Cardiac fibroblast (primary cell): ENCODE results near the gene MYL12B.
A peak's percentile ranks its signal among the peaks of the same experiment; 100 is the strongest.

Experiments used
- DNase-seq, 2 donors: peaks; one replicate each; pipeline versions ENCODE4 v3.0.0 to v3.0.0-alpha.2; 2010; ENCODE audit warnings: low read depth in 2 of 2
- H3K4me3 ChIP-seq, 2 donors: replicated peaks in 1 of 2; 1 replicate in 1 of 2; 2 replicates in 1 of 2; pipeline ENCODE4 v1.5.1; 2011; ENCODE audit warnings: low read depth in 2 of 2, low read length in 2 of 2, mild to moderate bottlenecking in 2 of 2, moderate library complexity in 1 of 2
- CTCF ChIP-seq: IDR thresholded peaks from one replicate; pipeline ENCODE4 v1.5.1; 2011; ENCODE audit warnings: low read depth, mild to moderate bottlenecking, low read length, inconsistent platforms

Gene MYL12B

DNA sequence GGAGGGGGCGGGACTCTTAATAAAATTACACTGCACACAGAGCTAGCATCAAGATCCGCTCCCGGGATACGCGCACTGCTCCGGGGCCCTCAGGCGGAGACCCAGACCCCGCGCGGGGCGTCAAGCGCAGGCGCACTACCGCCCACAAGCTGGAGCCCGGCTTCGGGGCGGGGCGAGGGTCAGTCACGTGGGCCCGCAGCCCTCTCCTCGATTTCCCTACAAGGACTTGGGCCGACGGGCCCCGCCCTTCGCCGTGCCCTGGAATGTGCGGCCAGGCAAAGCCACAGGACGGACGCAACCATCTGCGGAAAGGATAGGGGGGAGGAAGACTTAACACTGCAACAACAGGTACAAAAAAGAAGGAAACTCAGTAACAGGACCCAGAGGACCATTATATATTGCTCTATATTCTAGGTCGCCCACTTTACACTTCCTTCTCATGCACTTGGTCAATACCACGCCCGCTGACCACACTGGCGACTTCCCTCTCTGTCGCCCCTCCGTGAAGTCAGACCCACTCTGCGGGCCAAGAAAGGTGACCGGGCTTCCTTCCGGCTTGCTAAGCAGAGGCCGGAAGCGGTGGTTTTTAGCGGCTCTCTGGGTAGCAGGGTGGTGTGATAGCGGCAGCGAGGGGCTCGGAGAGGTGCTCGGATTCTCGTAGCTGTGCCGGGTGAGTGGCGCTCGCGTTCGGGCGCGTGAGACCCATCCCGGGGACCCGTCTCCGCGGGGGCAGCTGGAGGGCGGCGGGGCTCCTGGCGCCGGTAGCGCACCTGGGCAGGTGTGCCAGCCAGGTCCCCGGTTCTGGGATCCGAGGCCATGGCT, 14.5 kb upstream of the MYL12B start, which contains the start of gene MYL12A:
Gene MYL12A, plus strand, starts transcription at position 562 of the 822 bp plus-strand sequence. CDS start 5,447 bp downstream, outside the sequence.
- DNase-seq = peak; percentile 99 to 100
- peak within 1 kb of the TSS; percentile 95 to 100 for H3K4me3 ChIP-seq
- TF ChIP-seq CTCF = no peak

DNA sequence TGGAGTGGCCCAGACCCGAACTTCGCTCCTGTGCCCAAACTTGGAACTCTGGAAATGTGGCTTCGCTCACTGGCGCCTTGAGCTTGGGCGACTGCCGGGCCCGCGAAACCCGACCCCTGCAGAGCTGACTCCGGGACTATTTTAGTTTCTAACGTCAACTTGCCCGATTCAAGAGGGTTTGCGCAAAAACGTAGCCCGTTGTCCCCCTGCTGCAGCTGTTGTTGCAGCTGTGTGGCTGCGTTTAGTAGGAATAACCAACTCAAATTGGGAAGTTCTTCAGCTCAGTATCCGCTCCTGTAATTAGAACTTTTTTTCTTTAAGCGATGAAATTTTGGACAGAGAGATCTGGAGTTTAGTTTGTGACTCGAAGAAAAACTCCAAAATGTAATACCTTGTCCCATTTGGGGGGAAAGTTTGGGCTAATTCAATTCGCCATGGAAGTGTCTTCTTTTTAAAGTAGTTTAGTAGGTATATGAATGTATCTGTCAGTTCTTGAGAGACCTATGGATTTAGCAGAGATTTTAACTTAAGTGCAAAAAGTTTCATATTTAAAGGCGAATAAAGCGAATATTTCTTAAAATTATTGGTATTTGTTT, 13.8 kb upstream of the MYL12B start:
- H3K4me3 ChIP-seq = peak overlapping the region; percentile 95 to 100
- TF ChIP-seq CTCF = no peak
- peak; percentile 59 to 60 for DNase-seq

DNA sequence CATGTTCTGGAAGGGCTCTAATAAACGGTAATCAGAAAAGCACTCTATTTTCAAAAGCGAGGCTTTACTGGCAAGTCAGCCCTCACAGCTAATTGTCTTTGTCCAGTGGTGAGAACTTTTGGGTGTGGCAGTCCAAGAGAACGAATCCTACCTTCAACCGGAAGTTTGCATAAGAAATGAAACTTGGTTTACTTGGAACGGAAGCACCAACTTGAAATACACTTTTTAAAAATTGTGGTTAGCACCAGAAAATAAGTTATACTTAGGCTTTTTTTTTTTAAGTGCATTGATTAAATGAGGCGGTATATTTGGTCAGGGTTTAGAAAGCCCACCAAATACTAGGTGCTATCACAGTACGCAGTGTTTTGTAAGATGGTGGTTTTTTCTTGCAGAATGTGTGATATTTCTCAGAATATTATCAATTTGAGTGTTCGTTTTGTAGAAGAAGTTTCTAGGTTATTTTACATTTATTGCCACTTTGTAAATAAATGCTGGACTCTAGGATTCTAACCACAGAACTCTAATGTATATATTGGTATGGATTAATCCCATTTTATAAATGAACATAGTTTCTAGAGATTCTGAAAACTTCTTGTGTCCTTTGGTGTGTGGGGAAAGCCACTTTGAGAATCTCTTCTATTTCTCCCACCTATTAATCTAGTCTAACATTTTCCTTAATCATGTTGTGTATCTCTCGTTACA, 13.1 kb upstream of the MYL12B start:
- peak; percentile 68 to 77 for DNase-seq
- peak overlapping the region; percentile 95 to 100 for H3K4me3 ChIP-seq
- no peak for TF ChIP-seq CTCF

GRCh38 chr18:3250237-3251107, 11.5 kb upstream of the MYL12B start:
- no peak for TF ChIP-seq CTCF

GRCh38 chr18:3251249-3251962, 10.5 kb upstream of the MYL12B start:
- peak in 1 of 2 donors; percentile 47 for DNase-seq
- no peak for TF ChIP-seq CTCF
- peak overlapping the region in 1 of 2 donors; percentile 15 for H3K4me3 ChIP-seq

More at GRCh38 chr18:3250237-3251107, 11.5 kb upstream of the MYL12B start:
- DNase-seq = peak; percentile 85 to 88
- H3K4me3 ChIP-seq = peak overlapping the region in 1 of 2 donors; percentile 100

DNA sequence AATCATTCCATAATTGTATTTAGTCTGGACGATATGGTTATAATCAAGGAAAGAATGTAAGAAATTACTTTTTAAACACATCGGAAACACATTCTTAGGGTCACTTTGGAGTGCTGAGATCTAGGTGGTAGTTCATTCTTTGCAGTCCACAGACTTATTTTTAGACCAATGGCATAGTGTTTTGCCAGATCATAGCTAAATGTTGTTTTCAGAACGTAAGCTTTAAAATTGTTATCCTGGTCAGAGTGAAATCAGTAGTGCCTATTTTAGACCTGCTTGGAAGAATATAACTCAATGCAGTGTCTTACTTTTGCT, 10.0 kb upstream of the MYL12B start:
- H3K4me3 ChIP-seq = no peak overlapping the region
- no peak for TF ChIP-seq CTCF
- DNase-seq = peak; percentile 29 to 45
